GM12878 (cell line): ENCODE measurements around the gene SCARB1. TPM values are rescaled to one million over a fixed set of nuclear protein-coding genes. Genes with fewer than 3 reads are reported as not detected.

Experiments
- BCLAF1 ChIP-seq: fragments of 450-650 bp; IDR thresholded peaks from 2 replicates; pipeline ENCODE4 v1.6.1; 2017; ENCODE audit warnings: antibody characterized with exemption, mild to moderate bottlenecking, moderate library complexity
- BRCA1 ChIP-seq: IDR thresholded peaks from 2 replicates; pipeline ENCODE4 v1.6.1; 2011; ENCODE audit warnings: low read depth, low read length, improper control_type of control experiment
- CBFB ChIP-seq: IDR thresholded peaks from 2 replicates; pipeline ENCODE4 v1.6.1; 2016; ENCODE audit warnings: antibody characterized with exemption, low read depth
- CBX5 ChIP-seq: sonication (generic); IDR thresholded peaks from 2 replicates; pipeline ENCODE4 v1.6.1; 2016; ENCODE audit warnings: low read depth, moderate library complexity, mild to moderate bottlenecking, inconsistent platforms
- CHD1 ChIP-seq: IDR thresholded peaks from 2 replicates; pipeline ENCODE4 v1.6.1; 2012; ENCODE audit warnings: low read depth, low read length, improper control_type of control experiment
- FOS ChIP-seq: IDR thresholded peaks from 3 replicates; pipeline ENCODE4 v1.6.1; 2011; ENCODE audit warnings: borderline replicate concordance; ENCODE audit not compliant: insufficient read length; ENCODE audit errors: extremely low read depth
- HDAC2 ChIP-seq: fragments of 200-600 bp; sonication (generic); IDR thresholded peaks from 2 replicates; pipeline ENCODE4 v1.6.1; 2017
- HDGF ChIP-seq: fragments of 450-650 bp; IDR thresholded peaks from 2 replicates; pipeline ENCODE4 v1.6.1; 2016; ENCODE audit warnings: antibody characterized with exemption
- IKZF2 ChIP-seq, 2 experiments: fragments of 450-650 bp; IDR thresholded peaks; 2 replicates each; pipeline ENCODE4 v1.6.1; 2017; ENCODE audit warnings: mild to moderate bottlenecking in 2 of 2, moderate library complexity in 2 of 2
- JUNB ChIP-seq: IDR thresholded peaks from 2 replicates; pipeline ENCODE4 v1.6.1; 2016; ENCODE audit warnings: antibody characterized with exemption, mild to moderate bottlenecking
- KLF5 ChIP-seq: fragments of 450-650 bp; IDR thresholded peaks from 2 replicates; pipeline ENCODE4 v1.6.1; 2014; ENCODE audit warnings: mild to moderate bottlenecking; ENCODE audit not compliant: partially characterized antibody
- MEF2B ChIP-seq: fragments of 450-650 bp; IDR thresholded peaks from 2 replicates; pipeline ENCODE4 v1.6.1; 2018; ENCODE audit warnings: mild to moderate bottlenecking, moderate library complexity; ENCODE audit not compliant: partially characterized antibody, poor library complexity, severe bottlenecking
- MTA2 ChIP-seq: fragments of 450-650 bp; IDR thresholded peaks from 2 replicates; pipeline ENCODE4 v1.6.1; 2016; ENCODE audit warnings: low read depth, mild to moderate bottlenecking, moderate library complexity
- MTA3 ChIP-seq: IDR thresholded peaks from 2 replicates; pipeline ENCODE4 v1.6.1; 2012; ENCODE audit warnings: low read length, inconsistent platforms, borderline replicate concordance
- NFXL1 ChIP-seq: fragments of 450-650 bp; IDR thresholded peaks from 2 replicates; pipeline ENCODE4 v1.6.1; 2017; ENCODE audit warnings: antibody characterized with exemption, mild to moderate bottlenecking, borderline replicate concordance
- NFYA ChIP-seq: IDR thresholded peaks from 2 replicates; pipeline ENCODE4 v1.6.1; 2011; ENCODE audit warnings: low read depth, mild to moderate bottlenecking, low read length, improper control_type of control experiment, borderline replicate concordance
- NR2C2 ChIP-seq: IDR thresholded peaks from 2 replicates; pipeline ENCODE4 v1.6.1; 2011; ENCODE audit warnings: borderline replicate concordance, low read depth; ENCODE audit not compliant: control insufficient read depth, insufficient read length
- RB1 ChIP-seq: fragments of 450-650 bp; formaldehyde crosslinking; IDR thresholded peaks from 2 replicates; pipeline ENCODE4 v1.6.1; 2017; ENCODE audit warnings: mild to moderate bottlenecking, borderline replicate concordance
- RELB ChIP-seq: fragments of 450-650 bp; IDR thresholded peaks from 2 replicates; pipeline ENCODE4 v1.6.1; 2017; ENCODE audit warnings: low read depth, mild to moderate bottlenecking, moderate library complexity
- SP1 ChIP-seq: IDR thresholded peaks from one replicate; pipeline ENCODE4 v1.6.1; 2011; ENCODE audit warnings: low read depth, low read length
- TARDBP ChIP-seq: IDR thresholded peaks from 2 replicates; pipeline ENCODE4 v1.6.1; 2016; ENCODE audit warnings: borderline replicate concordance
- TBL1XR1 ChIP-seq: IDR thresholded peaks from 2 replicates; pipeline ENCODE4 v1.6.1; 2012; ENCODE audit warnings: low read depth, low read length, improper control_type of control experiment
- USF1 ChIP-seq: IDR thresholded peaks from 2 replicates; pipeline ENCODE4 v1.6.1; 2011; ENCODE audit warnings: borderline replicate concordance, low read depth, mild to moderate bottlenecking, moderate library complexity, mixed read lengths, low read length; ENCODE audit not compliant: insufficient read depth; ENCODE audit errors: extremely low read length
- YBX1 ChIP-seq: fragments of 450-650 bp; IDR thresholded peaks from 2 replicates; pipeline ENCODE4 v1.6.1; 2016; ENCODE audit warnings: antibody characterized with exemption
- ZNF207 ChIP-seq: fragments of 450-650 bp; IDR thresholded peaks from 2 replicates; pipeline ENCODE4 v1.6.1; 2014; ENCODE audit warnings: antibody characterized with exemption, mild to moderate bottlenecking, borderline replicate concordance
- ZNF217 ChIP-seq: fragments of 450-650 bp; IDR thresholded peaks from 2 replicates; pipeline ENCODE4 v1.6.1; 2017; ENCODE audit warnings: antibody characterized with exemption, mild to moderate bottlenecking
- polyA plus RNA-seq, 11 experiments: library from polyadenylated mRNA; depleted of rRNA in 4 of 11; unstranded in 6 of 11; stranded (reverse) in 5 of 11; fragments of >200 nt; fragmentation: Nextera tagmentation in 4 of 11; fragmentation: Illumina TruSeq in 1 of 11; extraction: Ambion mirVana in 4 of 11; extraction: Trizol in 1 of 11; gene quantifications; 1 replicate in 1 of 11; 2 replicates in 10 of 11; pipeline versions ENCODE4 v1.2.1 to v1.2.3, GENCODE V29; 2011 to 2016; ENCODE audit warnings: inconsistent platforms in 2 of 11, missing spikeins in 2 of 11, low read depth in 1 of 11
- total RNA-seq, 4 experiments: library from RNA; depleted of rRNA in 3 of 4; stranded (reverse); fragments of >200 nt in 3 of 4; fragmentation: Illumina TruSeq in 1 of 4; extraction: Trizol in 1 of 4; gene quantifications; 2 replicates each; pipeline versions ENCODE4 v1.2.1 to v1.2.3, GENCODE V29; 2013 to 2021
- TF ChIP-seq, protein P1 (sequence below): fragments of 450-650 bp; IDR thresholded peaks from 2 replicates; pipeline ENCODE4 v1.6.1; 2014; ENCODE audit warnings: mild to moderate bottlenecking

Gene SCARB1
- total and polyA plus RNA-seq, 10 of the 15 experiments (the other 5 are each of a cell fraction or from before 2014, with no cell fraction given): 0.34 to 104 (median 63.1) TPM

DNA sequence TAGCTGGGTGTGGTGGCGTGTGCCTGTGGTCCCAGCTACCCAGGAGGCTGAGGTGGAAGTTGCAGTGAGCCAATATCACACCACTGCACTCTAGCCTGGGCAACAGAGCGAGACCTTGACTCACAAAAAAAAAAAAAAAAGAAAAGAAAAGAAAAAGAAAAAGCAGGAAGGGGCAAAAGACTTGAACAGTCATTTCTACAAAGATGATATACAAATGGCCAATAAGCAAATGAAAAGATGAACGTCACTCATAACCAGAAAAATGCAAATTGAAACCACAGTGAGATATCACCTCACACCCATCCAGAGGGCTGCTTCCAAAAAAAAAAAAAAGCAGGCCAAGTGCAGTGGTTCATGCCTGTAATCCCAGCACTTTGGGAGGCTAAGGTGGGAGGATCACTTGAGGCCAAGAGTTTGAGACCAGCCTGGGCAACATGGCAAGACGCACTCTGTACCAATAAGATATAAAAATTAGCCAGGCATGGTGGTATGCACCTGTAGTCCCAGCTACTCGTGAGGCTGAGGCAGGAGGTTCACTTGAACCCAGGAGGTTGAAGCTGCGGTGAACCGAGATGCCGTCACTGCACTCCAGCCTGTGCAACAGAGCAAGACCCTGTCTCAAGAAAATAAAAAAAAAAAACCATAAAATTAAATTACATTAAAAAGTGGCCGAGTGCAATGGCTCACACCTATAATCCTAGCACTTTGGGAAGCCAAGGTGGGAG, 30.3 kb upstream of the SCARB1 start (continued):
- TF ChIP-seq TARDBP: no peak
- no peak for TF ChIP-seq MEF2B
- no peak for TF ChIP-seq HDGF
- TF ChIP-seq NFYA: no peak
- no peak for TF ChIP-seq MTA3
- TF ChIP-seq BRCA1: no peak
- TF ChIP-seq ZNF207: no peak
- TF ChIP-seq CHD1: no peak
- TF ChIP-seq BCLAF1: no peak
- no peak for TF ChIP-seq TBL1XR1
- no peak for TF ChIP-seq CBFB
- TF ChIP-seq NR2C2: no peak
- TF ChIP-seq HDAC2: no peak
- no peak for TF ChIP-seq FOS
- no peak for TF ChIP-seq YBX1
- TF ChIP-seq JUNB: peak; percentile 81
- TF ChIP-seq RELB: peak; percentile 41; the same call in 1 of the 2 replicates
- TF ChIP-seq USF1: no peak
- TF ChIP-seq, protein P1, sequence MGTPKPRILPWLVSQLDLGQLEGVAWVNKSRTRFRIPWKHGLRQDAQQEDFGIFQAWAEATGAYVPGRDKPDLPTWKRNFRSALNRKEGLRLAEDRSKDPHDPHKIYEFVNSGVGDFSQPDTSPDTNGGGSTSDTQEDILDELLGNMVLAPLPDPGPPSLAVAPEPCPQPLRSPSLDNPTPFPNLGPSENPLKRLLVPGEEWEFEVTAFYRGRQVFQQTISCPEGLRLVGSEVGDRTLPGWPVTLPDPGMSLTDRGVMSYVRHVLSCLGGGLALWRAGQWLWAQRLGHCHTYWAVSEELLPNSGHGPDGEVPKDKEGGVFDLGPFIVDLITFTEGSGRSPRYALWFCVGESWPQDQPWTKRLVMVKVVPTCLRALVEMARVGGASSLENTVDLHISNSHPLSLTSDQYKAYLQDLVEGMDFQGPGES: no peak
- peak; percentile 35 to 48; a peak in 3 of 4 replicates for TF ChIP-seq IKZF2 (IDR thresholded peaks at IDR 0.05)
- peak; percentile 46; the same call in 1 of the 2 replicates for TF ChIP-seq MTA2
- no peak for TF ChIP-seq RB1
- 0 out of 2 replicates have a peak, but pooled peaks have one; percentile 16 for TF ChIP-seq CBX5
- no peak for TF ChIP-seq KLF5
- TF ChIP-seq SP1: peak; percentile 5
- no peak for TF ChIP-seq NFXL1
- no peak for TF ChIP-seq ZNF217
